HFF-Myc (cell line): ENCODE data around the gene OMP.

ENCODE experiments used
- DNase-seq: peaks from one replicate; pipeline ENCODE4 v3.0.0-alpha.2; 2011; ENCODE audit warnings: low read depth; ENCODE audit errors: extremely low read depth
- H3K4me3 ChIP-seq: replicated peaks from 2 replicates; pipeline ENCODE4 v1.5.1; 2011; ENCODE audit warnings: low read depth, mild to moderate bottlenecking, control low read depth, low read length
- TF ChIP-seq, protein P1 (sequence below): IDR thresholded peaks from 2 replicates; pipeline ENCODE4 v1.5.1; 2012; ENCODE audit warnings: mild to moderate bottlenecking, low read depth, low read length, control low read depth; ENCODE audit errors: missing control alignments

OMP gene

DNA sequence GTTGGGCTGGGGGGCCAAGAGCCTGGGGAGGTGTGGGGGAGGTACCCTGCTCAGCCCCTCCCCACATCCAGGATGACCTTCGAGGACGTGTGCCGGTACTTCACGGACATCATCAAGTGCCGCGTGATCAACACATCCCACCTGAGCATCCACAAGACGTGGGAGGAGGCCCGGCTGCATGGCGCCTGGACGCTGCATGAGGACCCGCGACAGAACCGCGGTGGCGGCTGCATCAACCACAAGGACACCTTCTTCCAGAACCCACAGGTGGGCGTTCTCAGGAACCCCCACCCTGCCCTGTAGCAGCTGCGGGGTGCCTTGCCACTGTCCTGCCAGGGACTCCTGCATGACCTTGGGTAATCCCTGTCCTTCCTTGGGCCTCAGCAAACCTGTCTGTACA lies 15.4 kb downstream of the OMP start:
- no peak overlapping the region for H3K4me3 ChIP-seq
- TF ChIP-seq, protein P1, sequence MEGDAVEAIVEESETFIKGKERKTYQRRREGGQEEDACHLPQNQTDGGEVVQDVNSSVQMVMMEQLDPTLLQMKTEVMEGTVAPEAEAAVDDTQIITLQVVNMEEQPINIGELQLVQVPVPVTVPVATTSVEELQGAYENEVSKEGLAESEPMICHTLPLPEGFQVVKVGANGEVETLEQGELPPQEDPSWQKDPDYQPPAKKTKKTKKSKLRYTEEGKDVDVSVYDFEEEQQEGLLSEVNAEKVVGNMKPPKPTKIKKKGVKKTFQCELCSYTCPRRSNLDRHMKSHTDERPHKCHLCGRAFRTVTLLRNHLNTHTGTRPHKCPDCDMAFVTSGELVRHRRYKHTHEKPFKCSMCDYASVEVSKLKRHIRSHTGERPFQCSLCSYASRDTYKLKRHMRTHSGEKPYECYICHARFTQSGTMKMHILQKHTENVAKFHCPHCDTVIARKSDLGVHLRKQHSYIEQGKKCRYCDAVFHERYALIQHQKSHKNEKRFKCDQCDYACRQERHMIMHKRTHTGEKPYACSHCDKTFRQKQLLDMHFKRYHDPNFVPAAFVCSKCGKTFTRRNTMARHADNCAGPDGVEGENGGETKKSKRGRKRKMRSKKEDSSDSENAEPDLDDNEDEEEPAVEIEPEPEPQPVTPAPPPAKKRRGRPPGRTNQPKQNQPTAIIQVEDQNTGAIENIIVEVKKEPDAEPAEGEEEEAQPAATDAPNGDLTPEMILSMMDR = no peak
- DNase-seq = no peak

DNA sequence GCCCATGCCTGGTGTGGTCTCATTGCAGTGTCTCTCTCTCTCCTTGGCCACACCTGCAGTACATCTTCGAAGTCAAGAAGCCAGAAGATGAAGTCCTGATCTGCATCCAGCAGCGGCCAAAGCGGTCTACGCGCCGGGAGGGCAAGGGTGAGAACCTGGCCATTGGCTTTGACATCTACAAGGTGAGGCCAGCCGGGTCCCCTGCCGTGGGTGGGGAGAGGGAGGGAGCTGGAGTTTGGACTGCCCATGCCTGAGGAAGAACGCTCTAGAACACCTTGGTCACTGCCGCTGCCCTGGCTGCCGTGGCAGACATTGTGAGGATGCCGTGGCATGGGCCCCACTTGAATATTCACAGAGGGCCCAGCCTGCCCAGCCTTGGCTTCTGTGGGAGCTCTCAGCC lies 16.3 kb downstream of the OMP start:
- DNase-seq = no peak
- no peak overlapping the region for H3K4me3 ChIP-seq
- TF ChIP-seq, protein P1 = no peak

DNA sequence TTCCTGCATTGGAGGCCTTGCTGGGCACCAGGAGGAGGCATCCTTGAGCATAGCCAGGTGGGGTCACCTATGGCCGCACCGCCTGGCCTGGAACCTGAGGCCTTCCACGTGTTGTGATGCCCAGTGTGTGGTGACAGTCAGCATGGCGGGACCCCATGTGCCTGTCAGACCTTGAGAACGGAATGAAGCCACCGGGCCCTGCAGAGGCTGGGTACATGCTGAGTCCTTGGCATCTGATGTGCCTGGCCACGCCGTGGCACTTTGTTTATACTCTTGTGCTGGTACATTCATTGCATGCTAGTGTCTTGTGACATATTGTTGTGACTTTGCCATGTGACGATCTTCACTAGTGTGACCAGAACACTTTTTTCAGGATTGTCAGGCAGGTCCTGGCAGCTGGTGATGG lies 16.9 kb downstream of the OMP start:
- no peak for DNase-seq
- TF ChIP-seq, protein P1 = no peak
- H3K4me3 ChIP-seq = no peak overlapping the region

DNA sequence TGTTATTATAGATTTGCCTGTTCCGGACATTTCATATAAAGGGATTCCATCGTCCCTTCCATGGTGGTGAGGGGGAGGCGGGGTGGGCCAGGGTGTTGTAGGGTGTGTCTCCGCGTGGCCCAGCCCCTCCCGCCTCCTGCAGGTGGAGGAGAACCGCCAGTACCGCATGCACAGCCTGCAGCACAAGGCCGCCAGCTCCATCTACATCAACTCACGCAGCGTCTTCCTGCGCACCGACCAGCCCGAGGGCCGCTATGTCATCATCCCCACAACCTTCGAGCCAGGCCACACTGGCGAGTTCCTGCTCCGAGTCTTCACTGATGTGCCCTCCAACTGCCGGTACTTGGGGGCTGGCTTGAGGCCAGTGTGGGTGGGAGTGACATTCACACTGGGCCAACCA lies 17.9 kb downstream of the OMP start:
- TF ChIP-seq, protein P1 = no peak
- no peak for DNase-seq

DNA sequence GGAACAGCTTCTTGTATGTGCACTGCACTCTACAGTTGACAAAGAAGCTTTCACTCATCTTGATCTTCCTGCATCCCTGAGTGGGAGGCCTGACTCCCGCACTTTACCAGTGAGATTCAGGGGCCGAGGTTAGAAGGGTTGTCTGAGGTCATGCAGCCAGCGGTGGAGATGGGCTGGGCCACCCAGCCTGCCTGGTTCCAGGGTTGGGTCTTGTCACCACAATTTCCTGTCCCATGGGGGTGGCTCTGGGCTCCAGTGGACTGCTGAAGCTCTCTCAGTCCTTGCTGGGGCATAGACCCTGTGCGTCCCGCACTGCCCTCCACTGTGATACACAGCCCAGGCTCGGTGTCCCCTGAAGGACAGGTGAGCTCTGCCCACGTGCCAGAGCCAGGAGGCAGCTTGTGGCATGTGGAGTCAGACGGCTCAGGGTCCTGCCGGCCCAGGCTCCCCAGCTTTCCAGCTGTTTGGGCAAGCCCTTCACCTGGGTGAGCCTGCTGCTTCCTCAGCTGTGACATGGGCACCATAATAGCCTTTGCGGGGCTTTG lies 18.5 kb downstream of the OMP start:
- H3K4me3 ChIP-seq = no peak overlapping the region
- TF ChIP-seq, protein P1 = no peak
- DNase-seq = no peak

More for the DNA sequence above, 17.9 kb downstream of the OMP start:
- H3K4me3 ChIP-seq = no peak overlapping the region

DNA sequence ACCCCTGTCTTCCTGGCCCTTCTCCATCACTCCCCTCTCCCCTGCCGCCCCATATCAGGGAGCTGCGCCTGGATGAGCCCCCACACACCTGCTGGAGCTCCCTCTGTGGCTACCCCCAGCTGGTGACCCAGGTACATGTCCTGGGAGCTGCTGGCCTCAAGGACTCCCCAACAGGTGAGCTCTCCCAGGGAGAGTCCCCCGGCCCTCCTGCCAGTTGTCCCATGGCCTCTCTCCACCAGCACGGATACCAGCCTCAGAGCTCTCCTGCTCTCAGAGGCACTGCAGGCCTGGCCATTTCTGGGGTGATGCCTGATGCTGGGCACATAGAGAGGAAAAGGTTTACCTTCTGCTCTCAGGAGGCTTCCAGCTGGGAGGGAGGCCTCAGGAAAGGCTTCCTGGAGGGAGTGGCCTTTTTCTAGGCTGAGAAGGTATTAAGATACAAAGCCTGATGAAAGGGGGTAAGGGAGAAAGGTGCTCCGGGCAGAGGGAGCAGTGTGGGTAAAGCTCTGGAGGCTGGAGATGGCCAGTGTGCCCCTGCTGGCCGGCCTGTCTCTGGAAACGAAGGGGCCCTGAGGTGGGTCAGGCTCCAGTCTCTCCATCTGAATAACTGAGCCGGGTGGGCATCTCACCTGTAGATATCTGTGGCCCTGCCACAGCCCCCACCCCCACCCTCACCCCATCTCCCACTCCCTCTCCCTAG lies 19.4 kb downstream of the OMP start:
- DNase-seq = no peak
- TF ChIP-seq, protein P1 = no peak
- H3K4me3 ChIP-seq = no peak overlapping the region
